ENCODE measurements around the gene IGF2R. TPM values are rescaled to one million over a fixed set of nuclear protein-coding genes. Genes with fewer than 3 reads are reported as not detected.

The IGF2R gene
- total RNA-seq, 4 donors from 2014 or later, result 38.2 to 56.1 (median 52.0) TPM

DNA sequence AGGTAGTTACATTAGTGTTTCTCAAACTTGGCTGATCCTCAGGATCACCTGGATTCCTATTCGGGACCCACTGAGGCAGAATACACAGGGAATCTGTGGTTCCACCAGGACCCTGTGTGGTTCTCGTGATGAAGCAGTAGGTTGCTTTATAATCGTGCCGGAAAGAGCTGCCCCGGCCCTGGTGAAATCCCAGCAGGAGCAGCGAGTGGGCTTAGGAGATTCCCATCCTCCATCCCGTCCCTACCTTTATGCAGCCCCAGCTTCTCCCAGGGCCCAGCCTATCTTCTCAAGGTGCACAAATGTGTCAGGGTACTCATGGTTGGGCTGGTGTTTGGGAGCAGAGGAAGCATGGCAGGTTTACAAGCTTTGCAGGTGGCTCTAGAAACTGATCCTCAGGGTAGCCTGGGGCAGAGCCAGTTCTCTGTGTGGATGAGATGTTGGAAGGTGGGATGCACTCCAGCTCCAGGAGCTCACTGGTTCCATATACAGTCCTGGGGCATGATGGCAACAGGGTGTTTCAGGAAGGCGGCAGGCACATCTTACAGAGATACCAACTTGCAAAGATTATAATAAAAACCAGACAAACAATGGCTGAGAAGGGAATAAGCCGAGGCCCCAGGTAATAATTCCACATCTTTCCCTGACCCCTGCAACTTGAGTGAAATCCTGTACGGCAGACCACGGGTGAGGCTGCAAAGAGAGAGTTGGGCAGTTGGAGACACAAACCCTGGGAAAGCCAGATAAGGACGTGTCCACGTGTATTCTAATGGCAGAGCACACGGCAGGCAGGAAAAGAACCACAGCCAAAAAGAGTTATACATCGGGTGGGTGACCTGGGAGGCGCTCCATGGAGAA lies 158.6 kb downstream of the IGF2R start:
- Histone ChIP-seq H3K4me1 (no peaks in the 10 kb centered on the region), H3K9me3 (no peaks in the 10 kb centered on the region), H3K27me3 (no peaks in the 10 kb centered on the region), H3K27ac (no peak overlapping the region), H3K36me3 (no peaks in the 10 kb centered on the region), H3K4me3 (no peak overlapping the region)
- intact Hi-C loops (cut with DNase I), result no loop called here
- 91 to 93% methylated on average over 14 to 15 of the region's 16 CpGs for WGBS, 2 donors
- DNase-seq, result no peak
- TF ChIP-seq, protein P1, sequence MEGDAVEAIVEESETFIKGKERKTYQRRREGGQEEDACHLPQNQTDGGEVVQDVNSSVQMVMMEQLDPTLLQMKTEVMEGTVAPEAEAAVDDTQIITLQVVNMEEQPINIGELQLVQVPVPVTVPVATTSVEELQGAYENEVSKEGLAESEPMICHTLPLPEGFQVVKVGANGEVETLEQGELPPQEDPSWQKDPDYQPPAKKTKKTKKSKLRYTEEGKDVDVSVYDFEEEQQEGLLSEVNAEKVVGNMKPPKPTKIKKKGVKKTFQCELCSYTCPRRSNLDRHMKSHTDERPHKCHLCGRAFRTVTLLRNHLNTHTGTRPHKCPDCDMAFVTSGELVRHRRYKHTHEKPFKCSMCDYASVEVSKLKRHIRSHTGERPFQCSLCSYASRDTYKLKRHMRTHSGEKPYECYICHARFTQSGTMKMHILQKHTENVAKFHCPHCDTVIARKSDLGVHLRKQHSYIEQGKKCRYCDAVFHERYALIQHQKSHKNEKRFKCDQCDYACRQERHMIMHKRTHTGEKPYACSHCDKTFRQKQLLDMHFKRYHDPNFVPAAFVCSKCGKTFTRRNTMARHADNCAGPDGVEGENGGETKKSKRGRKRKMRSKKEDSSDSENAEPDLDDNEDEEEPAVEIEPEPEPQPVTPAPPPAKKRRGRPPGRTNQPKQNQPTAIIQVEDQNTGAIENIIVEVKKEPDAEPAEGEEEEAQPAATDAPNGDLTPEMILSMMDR (IDR thresholded peaks at IDR 0.05), result no peak
- no peak for TF ChIP-seq POLR2A (IDR thresholded peaks at IDR 0.05)

DNA sequence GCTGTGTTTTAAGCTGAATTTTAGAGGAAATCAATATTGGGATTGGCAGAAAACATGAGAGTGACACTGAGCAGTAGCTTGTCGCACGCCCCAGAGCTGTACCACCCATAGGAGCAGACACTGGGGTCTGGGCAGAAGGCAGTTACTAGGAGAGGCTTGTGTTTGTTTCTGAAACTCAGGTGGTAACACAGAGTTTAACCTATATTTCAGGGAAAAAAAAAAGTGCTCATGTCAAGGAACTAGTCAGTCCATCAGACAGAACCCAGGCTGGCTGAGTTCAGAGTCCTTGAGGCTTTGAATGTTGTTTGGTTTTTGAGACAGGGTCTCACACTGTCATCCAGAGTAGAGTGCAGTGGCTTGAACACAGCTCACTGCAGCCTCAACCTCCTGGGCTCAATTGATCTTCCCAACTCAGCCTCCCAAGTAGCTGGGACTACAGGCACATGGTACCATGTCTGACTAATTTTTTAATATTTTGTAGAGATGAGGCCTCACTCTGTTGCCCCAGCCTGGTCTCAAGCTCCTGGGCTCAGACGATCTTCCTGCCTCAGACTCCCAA lies 159.3 kb downstream of the IGF2R start:
- TF ChIP-seq, protein P1 (IDR thresholded peaks at IDR 0.05), result no peak
- no peak for TF ChIP-seq POLR2A (IDR thresholded peaks at IDR 0.05)
- intact Hi-C loops (cut with DNase I), result no loop called here
- no peaks in the 10 kb centered on the region for H3K36me3 ChIP-seq
- no peaks in the 10 kb centered on the region for H3K9me3 ChIP-seq
- DNase-seq, result no peak
- no peak overlapping the region for H3K27ac ChIP-seq
- H3K4me3 ChIP-seq, result no peak overlapping the region
- no peaks in the 10 kb centered on the region for H3K4me1 ChIP-seq
- H3K27me3 ChIP-seq, result no peaks in the 10 kb centered on the region
- WGBS, 2 donors, result 88 to 100% methylated on average over 2 to 3 of the region's 3 CpGs

DNA sequence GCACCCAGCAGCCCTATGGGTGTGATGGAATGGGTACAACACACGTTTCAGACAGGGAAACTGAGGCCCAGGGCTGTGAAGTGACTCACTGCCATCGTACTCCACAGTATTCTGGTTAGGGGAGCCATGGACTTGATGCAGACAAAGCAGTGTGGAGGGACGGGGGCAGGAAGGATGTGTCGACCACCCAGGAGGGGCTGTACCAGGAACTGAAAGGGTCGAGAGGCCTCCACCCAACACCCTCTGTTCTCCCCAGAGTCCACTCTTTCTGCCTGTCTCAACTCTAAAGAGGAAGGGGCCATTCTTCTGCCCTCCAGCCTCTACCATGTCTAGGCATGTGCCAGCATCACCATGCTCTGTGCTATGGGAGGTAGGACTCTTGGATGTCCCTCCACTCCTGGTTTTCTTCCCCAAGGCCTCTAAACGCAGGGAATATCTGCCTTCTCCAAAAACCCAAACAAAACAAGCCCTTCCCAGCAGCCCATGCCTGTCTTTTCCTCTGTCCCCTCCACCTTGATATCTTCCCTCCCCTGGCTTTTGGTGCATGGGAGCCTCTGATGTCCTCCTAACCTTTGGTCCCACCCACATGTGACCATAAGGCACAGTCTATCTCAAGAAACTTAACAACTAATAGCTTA lies 160.1 kb downstream of the IGF2R start:
- Histone ChIP-seq H3K4me1 (no peaks in the 10 kb centered on the region), H3K36me3 (no peaks in the 10 kb centered on the region), H3K27me3 (no peaks in the 10 kb centered on the region), H3K27ac (no peak overlapping the region), H3K4me3 (no peak overlapping the region), H3K9me3 (no peaks in the 10 kb centered on the region)
- 68 to 70% methylated on average over 6 of the region's 6 CpGs for WGBS, 2 donors
- intact Hi-C loops (cut with DNase I), result no loop called here
- no peak for DNase-seq
- no peak for TF ChIP-seq POLR2A (IDR thresholded peaks at IDR 0.05)
- TF ChIP-seq, protein P1 (IDR thresholded peaks at IDR 0.05), result no peak

DNA sequence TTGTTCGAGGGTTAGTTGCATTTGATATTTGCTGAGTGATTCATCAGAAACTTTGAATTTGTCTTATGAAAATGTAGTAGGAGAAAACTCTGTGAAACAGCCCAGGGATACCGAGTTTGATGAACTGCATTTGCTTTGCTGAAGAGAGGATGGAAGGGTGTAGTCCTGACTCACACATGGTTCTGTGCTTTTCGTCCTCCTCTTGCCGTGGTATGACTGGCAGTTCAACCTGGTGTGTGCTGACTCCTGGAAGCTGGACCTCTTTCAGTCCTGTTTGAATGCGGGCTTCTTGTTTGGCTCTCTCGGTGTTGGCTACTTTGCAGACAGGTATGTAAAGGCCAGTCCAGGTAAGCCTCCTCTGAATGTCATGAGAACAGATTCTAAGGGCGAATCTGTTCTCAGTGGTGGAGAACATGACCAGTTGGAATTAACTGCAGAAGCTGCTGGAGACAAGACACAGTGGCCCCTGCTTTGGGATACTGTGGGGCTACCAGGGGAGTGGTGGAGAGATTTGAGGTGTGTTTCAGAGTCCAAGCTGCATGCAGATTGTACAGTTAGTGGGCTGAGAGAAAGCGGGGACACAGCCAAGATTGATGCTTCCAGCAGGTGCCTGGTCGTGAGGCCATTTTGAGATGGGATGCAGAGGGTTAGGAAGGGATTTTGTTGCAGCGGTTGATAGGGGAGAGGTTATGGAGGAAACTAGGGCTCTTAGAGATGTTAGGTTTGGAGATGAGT lies 161.2 kb downstream of the IGF2R start:
- no peak for TF ChIP-seq POLR2A (IDR thresholded peaks at IDR 0.05)
- TF ChIP-seq, protein P1 (IDR thresholded peaks at IDR 0.05), result no peak
- 79 to 84% methylated on average over 10 of the region's 10 CpGs for WGBS, 2 donors
- no peak overlapping the region for H3K4me3 ChIP-seq
- DNase-seq, result no peak
- intact Hi-C loops (cut with DNase I), result no loop called here
- no peaks in the 10 kb centered on the region for H3K27me3 ChIP-seq
- no peaks in the 10 kb centered on the region for H3K36me3 ChIP-seq
- H3K4me1 ChIP-seq, result no peaks in the 10 kb centered on the region
- H3K27ac ChIP-seq, result no peak overlapping the region
- no peaks in the 10 kb centered on the region for H3K9me3 ChIP-seq

Measured in esophagus squamous epithelium (tissue), 5 donors.